Measurements from ENCODE around the gene CGN. TPM values are rescaled to one million over a fixed set of nuclear protein-coding genes. Genes with fewer than 3 reads are reported as not detected.
"Not testable (repeated sequence)": the region's sequence is repeated elsewhere in the genome, so short reads cannot be mapped to it uniquely, and the experiment has no call there.

The CGN gene
- total RNA-seq, 2 experiments from 2014 or later = 0.08 to 0.28 TPM

- no peaks in the 10 kb centered on the region for H3K27me3 ChIP-seq (ENCODE audit: control insufficient read depth in 1 of 2, insufficient read depth in 2 of 2, low read length in 2 of 2)
- Mint-ChIP-seq H3K27ac (no peak overlapping the region), H3K27me3 (no peaks in the 10 kb centered on the region), H3K4me1 (ENCODE audit: low read depth) (peaks cover 3% of the 10 kb centered on the region), H3K9me3 (no peaks in the 10 kb centered on the region), H3K4me3 (no peak overlapping the region), H3K36me3 (ENCODE audit: low read depth) (no peaks in the 10 kb centered on the region)
- intact Hi-C loops (cut with DNase I, micrococcal nuclease) = no loop called here
- no peak for TF ChIP-seq CTCF (IDR thresholded peaks at IDR 0.05)
- DNase-seq = no peak
- ChIA-PET POLR2A (no interaction called here), CTCF (no interaction called here)
- no peak overlapping the region for H3K4me3 ChIP-seq (ENCODE audit: low read length)
- no peak for ATAC-seq (ENCODE audit: poor library complexity)
- H3K27ac ChIP-seq (ENCODE audit: low read depth in 1 of 2, low read length in 2 of 2) = no peak overlapping the region
- no peaks in the 10 kb centered on the region for H3K36me3 ChIP-seq (ENCODE audit: insufficient read depth, low read length)
- no peaks in the 10 kb centered on the region for H3K4me1 ChIP-seq (ENCODE audit: insufficient read depth, low read length)
- no peaks in the 10 kb centered on the region for H3K9me3 ChIP-seq (ENCODE audit: control insufficient read depth in 1 of 2, insufficient read depth in 1 of 2, low read length in 2 of 2)
These were observed 7.7 kb downstream of the CGN start for GRCh38 chr1:151518936-151519335.

- no peaks in the 10 kb centered on the region for H3K4me1 ChIP-seq (ENCODE audit: insufficient read depth, low read length)
- Mint-ChIP-seq H3K9me3 (no peaks in the 10 kb centered on the region), H3K27me3 (no peaks in the 10 kb centered on the region), H3K4me3 (no peak overlapping the region), H3K27ac (no peak overlapping the region), H3K4me1 (ENCODE audit: low read depth) (no peaks in the 10 kb centered on the region), H3K36me3 (ENCODE audit: low read depth) (no peaks in the 10 kb centered on the region)
- CTCF ChIA-PET = interaction anchor here (1.0 kb wide), 1 partner anchor 75 kb away, joined by 4 read pairs; no protein-coding TSS in a partner anchor
- DNase-seq (no peak), ATAC-seq (ENCODE audit: poor library complexity) (no peak)
- TF ChIP-seq CTCF (IDR thresholded peaks at IDR 0.05) = no peak
- H3K4me3 ChIP-seq (ENCODE audit: low read length) = no peak overlapping the region
- intact Hi-C loops (cut with DNase I, micrococcal nuclease) = no loop called here
- H3K27me3 ChIP-seq (ENCODE audit: control insufficient read depth in 1 of 2, insufficient read depth in 2 of 2, low read length in 2 of 2) = no peaks in the 10 kb centered on the region
- POLR2A ChIA-PET = no interaction called here
- no peaks in the 10 kb centered on the region for H3K36me3 ChIP-seq (ENCODE audit: insufficient read depth, low read length)
- no peaks in the 10 kb centered on the region for H3K9me3 ChIP-seq (ENCODE audit: control insufficient read depth in 1 of 2, insufficient read depth in 1 of 2, low read length in 2 of 2)
- no peak overlapping the region for H3K27ac ChIP-seq (ENCODE audit: low read depth in 1 of 2, low read length in 2 of 2)
These were observed 8.5 kb downstream of the CGN start for GRCh38 chr1:151519667-151520066.

GRCh38 chr1:151520359-151520758 lies 9.2 kb downstream of the CGN start:
- Histone ChIP-seq H3K27ac (ENCODE audit: low read depth in 1 of 2, low read length in 2 of 2) (no peak overlapping the region), H3K4me3 (ENCODE audit: low read length) (no peak overlapping the region), H3K4me1 (ENCODE audit: insufficient read depth, low read length) (no peaks in the 10 kb centered on the region), H3K27me3 (ENCODE audit: control insufficient read depth in 1 of 2, insufficient read depth in 2 of 2, low read length in 2 of 2) (no peaks in the 10 kb centered on the region), H3K9me3 (ENCODE audit: control insufficient read depth in 1 of 2, insufficient read depth in 1 of 2, low read length in 2 of 2) (no peaks in the 10 kb centered on the region), H3K36me3 (ENCODE audit: insufficient read depth, low read length) (no peaks in the 10 kb centered on the region)
- Mint-ChIP-seq H3K36me3 (ENCODE audit: low read depth) (no peaks in the 10 kb centered on the region), H3K27ac (no peak overlapping the region), H3K4me1 (ENCODE audit: low read depth) (no peaks in the 10 kb centered on the region), H3K9me3 (no peaks in the 10 kb centered on the region), H3K27me3 (no peaks in the 10 kb centered on the region), H3K4me3 (no peak overlapping the region)
- ChIA-PET POLR2A (no interaction called here), CTCF (interaction anchor here (1.0 kb wide), 1 partner anchor 76 kb away, joined by 4 read pairs; no protein-coding TSS in a partner anchor)
- ATAC-seq (ENCODE audit: poor library complexity) (no peak), DNase-seq (no peak)
- no peak for TF ChIP-seq CTCF (IDR thresholded peaks at IDR 0.05)
- intact Hi-C loops (cut with DNase I, micrococcal nuclease) = no loop called here

GRCh38 chr1:151522427-151522826 lies 11.2 kb downstream of the CGN start:
- H3K27me3 ChIP-seq (ENCODE audit: control insufficient read depth in 1 of 2, insufficient read depth in 2 of 2, low read length in 2 of 2); ATAC-seq (ENCODE audit: poor library complexity): not testable (repeated sequence)

More at GRCh38 chr1:151522427-151522826, 11.2 kb downstream of the CGN start:
- intact Hi-C loops (cut with DNase I, micrococcal nuclease); H3K4me1 ChIP-seq (ENCODE audit: insufficient read depth, low read length); DNase-seq; H3K27ac ChIP-seq (ENCODE audit: low read depth in 1 of 2, low read length in 2 of 2); H3K4me3 Mint-ChIP-seq; H3K27ac Mint-ChIP-seq; H3K4me3 ChIP-seq (ENCODE audit: low read length); H3K36me3 Mint-ChIP-seq (ENCODE audit: low read depth); H3K9me3 ChIP-seq (ENCODE audit: control insufficient read depth in 1 of 2, insufficient read depth in 1 of 2, low read length in 2 of 2); H3K4me1 Mint-ChIP-seq (ENCODE audit: low read depth); H3K27me3 Mint-ChIP-seq; POLR2A ChIA-PET; H3K9me3 Mint-ChIP-seq; CTCF ChIA-PET; H3K36me3 ChIP-seq (ENCODE audit: insufficient read depth, low read length): not testable (repeated sequence)
